Left lung (tissue), 10 donors: ENCODE data around the gene FRMD4B. TPM values are rescaled to one million over a fixed set of nuclear protein-coding genes. Genes with fewer than 3 reads are reported as not detected.
A peak's percentile ranks its signal among the peaks of the same experiment; 100 is the strongest.

Experiments
- ATAC-seq: fragments of 200-7000 bp; cut with Tn5 transposase; one replicate; pipeline ENCODE4 v1.9.1; 2020; ENCODE audit warnings: moderate library complexity
- DNase-seq, 4 donors: peaks; one replicate each; pipeline ENCODE4 v3.0.0-alpha.2; 2013 to 2020
- H3K27ac ChIP-seq, 2 donors: fragments of 200-600 bp; sonication (generic) in 1 of 2; one replicate each; pipeline versions ENCODE4 v1.5.0 to v1.8.0; 2020 to 2021
- H3K27me3 ChIP-seq, 2 donors: fragments of 200-600 bp; sonication (generic) in 1 of 2; one replicate each; pipeline versions ENCODE4 v1.5.0 to v1.8.0; 2020 to 2021
- H3K36me3 ChIP-seq, 2 donors: fragments of 200-600 bp; sonication (generic) in 1 of 2; one replicate each; pipeline versions ENCODE4 v1.5.0 to v1.8.0; 2020 to 2021
- H3K4me1 ChIP-seq, 2 donors: fragments of 200-600 bp; one replicate each; pipeline ENCODE4 v1.8.0; 2021
- H3K4me3 ChIP-seq, 2 donors: fragments of 200-600 bp; sonication (generic) in 1 of 2; one replicate each; pipeline versions ENCODE4 v1.5.0 to v1.8.0; 2020 to 2021; ENCODE audit warnings: mild to moderate bottlenecking in 1 of 2
- H3K9me3 ChIP-seq, 2 donors: fragments of 200-600 bp; sonication (generic) in 1 of 2; one replicate each; pipeline versions ENCODE4 v1.5.0 to v1.8.0; 2020 to 2021
- intact Hi-C, 2 donors: fragments of 100-400 bp; cut with DNase I; formaldehyde crosslinking; loops; one replicate each; pipeline versions ENCODE4 v1.11.2 to v1.14.2; 2022
- polyA plus RNA-seq, 6 donors: library from polyadenylated mRNA; unstranded; fragments of 120-200 nt; gene quantifications; one replicate each; pipeline ENCODE4 v1.2.1, GENCODE V29; 2013; ENCODE audit not compliant: insufficient read length in 6 of 6
- total RNA-seq, 2 donors: library from RNA; stranded (reverse); fragmentation: NEBNext Ultra II Directional; extraction: Animal tissue kit (Norgen Biotek cat#: 25700); gene quantifications; one replicate each; pipeline ENCODE4 v1.2.1, GENCODE V29; 2021
- TF ChIP-seq, protein P1 (sequence below), 2 donors: fragments of 200-600 bp; sonication (generic) in 1 of 2; IDR thresholded peaks; one replicate each; pipeline versions ENCODE4 v1.5.0 to v1.8.0; 2021; ENCODE audit warnings: antibody characterized with exemption in 2 of 2
- donor health status: DM: no; HTN: yes; CAD: no.
- donor health status: DM: no; HTN: no; CAD: no.

The FRMD4B gene
- total and polyA plus RNA-seq, 8 donors, result 49.0 to 78.7 (median 71.1) TPM

GRCh38 chr3:69384326-69384725 lies 1.6 kb downstream of the FRMD4B start:
- Histone ChIP-seq H3K4me1 (peaks cover 8 to 46% of the 10 kb centered on the region in 2 donors), H3K27me3 (peaks cover 0 to 14% of the 10 kb centered on the region in 2 donors), H3K36me3 (no peaks in the 10 kb centered on the region), H3K9me3 (no peaks in the 10 kb centered on the region), H3K4me3 (peak overlapping the region; percentile 56 to 58), H3K27ac (peak overlapping the region; percentile 74 to 79)
- DNase-seq (peak in 2 of 4 donors; percentile 65 to 80), ATAC-seq (peak; percentile 31)
- intact Hi-C loops, result no loop called here
- TF ChIP-seq, protein P1, sequence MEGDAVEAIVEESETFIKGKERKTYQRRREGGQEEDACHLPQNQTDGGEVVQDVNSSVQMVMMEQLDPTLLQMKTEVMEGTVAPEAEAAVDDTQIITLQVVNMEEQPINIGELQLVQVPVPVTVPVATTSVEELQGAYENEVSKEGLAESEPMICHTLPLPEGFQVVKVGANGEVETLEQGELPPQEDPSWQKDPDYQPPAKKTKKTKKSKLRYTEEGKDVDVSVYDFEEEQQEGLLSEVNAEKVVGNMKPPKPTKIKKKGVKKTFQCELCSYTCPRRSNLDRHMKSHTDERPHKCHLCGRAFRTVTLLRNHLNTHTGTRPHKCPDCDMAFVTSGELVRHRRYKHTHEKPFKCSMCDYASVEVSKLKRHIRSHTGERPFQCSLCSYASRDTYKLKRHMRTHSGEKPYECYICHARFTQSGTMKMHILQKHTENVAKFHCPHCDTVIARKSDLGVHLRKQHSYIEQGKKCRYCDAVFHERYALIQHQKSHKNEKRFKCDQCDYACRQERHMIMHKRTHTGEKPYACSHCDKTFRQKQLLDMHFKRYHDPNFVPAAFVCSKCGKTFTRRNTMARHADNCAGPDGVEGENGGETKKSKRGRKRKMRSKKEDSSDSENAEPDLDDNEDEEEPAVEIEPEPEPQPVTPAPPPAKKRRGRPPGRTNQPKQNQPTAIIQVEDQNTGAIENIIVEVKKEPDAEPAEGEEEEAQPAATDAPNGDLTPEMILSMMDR (IDR thresholded peaks at IDR 0.05), result no peak

GRCh38 chr3:69379661-69380060 lies 6.2 kb downstream of the FRMD4B start:
- H3K9me3 ChIP-seq, result no peaks in the 10 kb centered on the region
- H3K4me1 ChIP-seq, result peaks cover 3 to 16% of the 10 kb centered on the region in 2 donors
- TF ChIP-seq, protein P1 (IDR thresholded peaks at IDR 0.05), result no peak
- H3K4me3 ChIP-seq, result no peak overlapping the region
- H3K36me3 ChIP-seq, result no peaks in the 10 kb centered on the region
- DNase-seq, result no peak
- intact Hi-C loops, result no loop called here
- no peak for ATAC-seq
- no peak overlapping the region for H3K27ac ChIP-seq
- no peaks in the 10 kb centered on the region for H3K27me3 ChIP-seq

DNA sequence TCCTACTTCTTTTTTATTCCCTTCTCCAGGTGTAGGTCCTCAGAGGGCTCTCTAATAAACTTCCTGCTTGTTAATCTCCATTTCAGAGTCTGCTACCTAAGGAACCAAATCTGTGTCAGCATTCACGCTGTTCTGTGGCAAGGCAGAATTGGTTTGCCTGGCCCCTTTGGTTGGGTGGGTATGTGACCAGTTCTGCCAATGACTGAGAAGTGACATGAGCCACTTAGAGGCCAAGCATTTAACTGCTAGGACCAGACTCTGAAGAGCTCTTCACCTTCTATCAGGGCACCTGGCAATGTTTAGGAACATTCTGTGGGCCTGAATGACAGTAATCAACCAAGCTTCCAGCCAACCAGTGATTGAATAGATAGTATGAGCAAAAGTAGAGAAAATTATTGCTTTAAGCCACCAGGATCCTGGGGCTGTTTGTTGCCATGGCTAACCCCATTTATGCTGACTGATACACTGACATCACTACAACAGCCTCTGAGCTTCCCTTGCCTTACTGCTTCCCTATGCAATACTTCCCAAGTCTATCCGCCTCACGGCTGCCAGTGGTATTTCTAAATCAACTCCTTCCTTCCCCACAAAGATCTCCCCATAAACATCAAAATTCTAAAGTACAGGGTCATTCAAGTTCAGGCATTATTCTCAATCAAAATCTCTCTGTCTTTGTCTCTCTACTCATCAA lies 7.6 kb downstream of the FRMD4B start:
- peaks cover 3 to 9% of the 10 kb centered on the region in 2 donors for H3K4me1 ChIP-seq
- no peaks in the 10 kb centered on the region for H3K36me3 ChIP-seq
- H3K4me3 ChIP-seq, result no peak overlapping the region
- peak in 1 of 4 donors; percentile 51 for DNase-seq
- intact Hi-C loops, result no loop called here
- peak; percentile 88 for ATAC-seq
- TF ChIP-seq, protein P1 (IDR thresholded peaks at IDR 0.05), result no peak
- H3K9me3 ChIP-seq, result no peaks in the 10 kb centered on the region
- no peaks in the 10 kb centered on the region for H3K27me3 ChIP-seq
- H3K27ac ChIP-seq, result peak overlapping the region; percentile 28 to 37

- peaks cover 3 to 9% of the 10 kb centered on the region in 2 donors for H3K4me1 ChIP-seq
- no peak for ATAC-seq
- no peak for DNase-seq
- H3K4me3 ChIP-seq, result no peak overlapping the region
- no peaks in the 10 kb centered on the region for H3K36me3 ChIP-seq
- intact Hi-C loops, result no loop called here
- TF ChIP-seq, protein P1 (IDR thresholded peaks at IDR 0.05), result no peak
- peak overlapping the region in 1 of 2 donors; percentile 37 for H3K27ac ChIP-seq
- no peaks in the 10 kb centered on the region for H3K9me3 ChIP-seq
- H3K27me3 ChIP-seq, result no peaks in the 10 kb centered on the region
Measured at GRCh38 chr3:69377262-69377661, 8.6 kb downstream of the FRMD4B start.

- no peaks in the 10 kb centered on the region for H3K36me3 ChIP-seq
- intact Hi-C loops, result no loop called here
- H3K4me3 ChIP-seq, result no peak overlapping the region
- H3K9me3 ChIP-seq, result no peaks in the 10 kb centered on the region
- DNase-seq (no peak), ATAC-seq (peak; percentile 21)
- TF ChIP-seq, protein P1 (IDR thresholded peaks at IDR 0.05), result no peak
- peak overlapping the region in 1 of 2 donors; percentile 16 for H3K27ac ChIP-seq
- H3K4me1 ChIP-seq, result peaks cover 3 to 9% of the 10 kb centered on the region in 2 donors
- no peaks in the 10 kb centered on the region for H3K27me3 ChIP-seq
Measured at GRCh38 chr3:69376731-69377130, 9.2 kb downstream of the FRMD4B start.
